ENCODE results near the gene SLC16A4. TPM values are rescaled to one million over a fixed set of nuclear protein-coding genes. Genes with fewer than 3 reads are reported as not detected.
"Not testable (repeated sequence)": the region's sequence is repeated elsewhere in the genome, so short reads cannot be mapped to it uniquely, and the experiment has no call there.

SLC16A4 gene
- total RNA-seq (2014; rRNA removed): 8.0 and 8.1 TPM in 2 replicates
- 7.8 TPM for polyA plus RNA-seq (2012)

- peak; percentile 36 for DNase-seq (ENCODE audit: low read depth)
These were observed at the start of gene SLC16A4 for GRCh38 chr1:110390692-110391245. TSS of gene SLC16A4 (minus strand) at chr1:110391026. CDS start at chr1:110389323, 1,703 bp downstream.

GRCh38 chr1:110439873-110440272 lies 49.0 kb upstream of the SLC16A4 start:
- not testable (repeated sequence) for DNase-seq (ENCODE audit: low read depth)

- no peak for DNase-seq (ENCODE audit: low read depth)
These were observed 48.1 kb upstream of the SLC16A4 start for GRCh38 chr1:110438893-110439292.

- DNase-seq (ENCODE audit: low read depth): not testable (repeated sequence)
These were observed 46.9 kb upstream of the SLC16A4 start for GRCh38 chr1:110437645-110438299.

GRCh38 chr1:110436635-110437034 lies 45.8 kb upstream of the SLC16A4 start:
- no peak for DNase-seq (ENCODE audit: low read depth)

GRCh38 chr1:110434946-110435345 lies 44.1 kb upstream of the SLC16A4 start:
- DNase-seq (ENCODE audit: low read depth): no peak

- peak; percentile 15 for DNase-seq (ENCODE audit: low read depth)
These were observed 43.0 kb upstream of the SLC16A4 start for GRCh38 chr1:110433803-110434202.

GRCh38 chr1:110433213-110433612 lies 42.4 kb upstream of the SLC16A4 start:
- no peak for DNase-seq (ENCODE audit: low read depth)

- DNase-seq (ENCODE audit: low read depth): no peak
These were observed 40.1 kb upstream of the SLC16A4 start for GRCh38 chr1:110430901-110431300.

- DNase-seq (ENCODE audit: low read depth): no peak
These were observed 39.5 kb upstream of the SLC16A4 start for GRCh38 chr1:110430366-110430765.

GRCh38 chr1:110428946-110429345 lies 38.1 kb upstream of the SLC16A4 start:
- DNase-seq (ENCODE audit: low read depth): no peak

GRCh38 chr1:110426854-110427253 lies 36.0 kb upstream of the SLC16A4 start:
- DNase-seq (ENCODE audit: low read depth): no peak

GRCh38 chr1:110425612-110426152 lies 34.9 kb upstream of the SLC16A4 start:
- DNase-seq (ENCODE audit: low read depth): no peak

- DNase-seq (ENCODE audit: low read depth): no peak
These were observed 34.1 kb upstream of the SLC16A4 start for GRCh38 chr1:110424699-110425611.

GRCh38 chr1:110420874-110421793 lies 30.3 kb upstream of the SLC16A4 start:
- DNase-seq (ENCODE audit: low read depth): peak; percentile 62

- DNase-seq (ENCODE audit: low read depth): no peak
These were observed 29.3 kb upstream of the SLC16A4 start for GRCh38 chr1:110420023-110420662.

- no peak for DNase-seq (ENCODE audit: low read depth)
These were observed 27.9 kb upstream of the SLC16A4 start for GRCh38 chr1:110418729-110419128.

GRCh38 chr1:110413045-110413444 lies 22.2 kb upstream of the SLC16A4 start:
- DNase-seq (ENCODE audit: low read depth): not testable (repeated sequence)

GRCh38 chr1:110412576-110412975 lies 21.8 kb upstream of the SLC16A4 start:
- peak; percentile 68 for DNase-seq (ENCODE audit: low read depth)

GRCh38 chr1:110411173-110411735 lies 20.4 kb upstream of the SLC16A4 start:
- no peak for DNase-seq (ENCODE audit: low read depth)
